NB4 (cell line): ENCODE data around the gene EPB41L2.

Experiments used
- CTCF ChIP-seq: IDR thresholded peaks from one replicate; pipeline ENCODE4 v1.5.1; 2012; ENCODE audit warnings: low read depth, low read length
- MAX ChIP-seq: IDR thresholded peaks from 2 replicates; pipeline ENCODE4 v1.6.1; 2011; ENCODE audit warnings: low read depth, low read length
- POLR2A ChIP-seq: IDR thresholded peaks from 2 replicates; pipeline ENCODE4 v1.6.1; 2011; ENCODE audit warnings: mild to moderate bottlenecking; ENCODE audit not compliant: insufficient read length; ENCODE audit errors: extremely low read depth

DNA sequence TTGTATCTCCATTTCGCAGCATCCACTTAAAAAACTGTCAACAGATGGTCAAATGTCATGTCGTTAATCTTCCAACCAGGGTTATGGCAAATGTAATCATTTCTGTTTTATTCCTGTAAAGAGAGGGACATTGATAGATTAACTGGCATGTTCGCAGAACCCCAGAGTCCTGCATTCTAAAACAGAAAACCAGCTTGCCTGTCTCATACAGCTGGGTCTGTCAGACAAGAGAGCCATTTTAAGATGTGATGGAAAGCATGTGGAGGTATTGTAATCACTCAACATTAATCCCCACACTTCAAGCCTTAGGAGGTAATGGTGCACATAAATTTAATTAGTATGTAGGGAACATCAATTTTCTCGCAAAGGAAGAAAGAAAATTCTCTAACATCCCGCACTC, 231.4 kb downstream of the EPB41L2 start:
- no peak for TF ChIP-seq CTCF
- no peak for TF ChIP-seq POLR2A
- TF ChIP-seq MAX, result no peak
